Measurements from ENCODE around the gene GALR2.
"Not testable (repeated sequence)": the region's sequence is repeated elsewhere in the genome, so short reads cannot be mapped to it uniquely, and the experiment has no call there.

Gene GALR2, protein sequence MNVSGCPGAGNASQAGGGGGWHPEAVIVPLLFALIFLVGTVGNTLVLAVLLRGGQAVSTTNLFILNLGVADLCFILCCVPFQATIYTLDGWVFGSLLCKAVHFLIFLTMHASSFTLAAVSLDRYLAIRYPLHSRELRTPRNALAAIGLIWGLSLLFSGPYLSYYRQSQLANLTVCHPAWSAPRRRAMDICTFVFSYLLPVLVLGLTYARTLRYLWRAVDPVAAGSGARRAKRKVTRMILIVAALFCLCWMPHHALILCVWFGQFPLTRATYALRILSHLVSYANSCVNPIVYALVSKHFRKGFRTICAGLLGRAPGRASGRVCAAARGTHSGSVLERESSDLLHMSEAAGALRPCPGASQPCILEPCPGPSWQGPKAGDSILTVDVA

GRCh38 chr17:76074390-76075363 is at the start of gene GALR2:
TSS of gene GALR2 (plus strand) at chr17:76074781. CDS start at chr17:76074884, 103 bp downstream.
- DNase-seq (ENCODE audit: low read depth) = no peak

DNA sequence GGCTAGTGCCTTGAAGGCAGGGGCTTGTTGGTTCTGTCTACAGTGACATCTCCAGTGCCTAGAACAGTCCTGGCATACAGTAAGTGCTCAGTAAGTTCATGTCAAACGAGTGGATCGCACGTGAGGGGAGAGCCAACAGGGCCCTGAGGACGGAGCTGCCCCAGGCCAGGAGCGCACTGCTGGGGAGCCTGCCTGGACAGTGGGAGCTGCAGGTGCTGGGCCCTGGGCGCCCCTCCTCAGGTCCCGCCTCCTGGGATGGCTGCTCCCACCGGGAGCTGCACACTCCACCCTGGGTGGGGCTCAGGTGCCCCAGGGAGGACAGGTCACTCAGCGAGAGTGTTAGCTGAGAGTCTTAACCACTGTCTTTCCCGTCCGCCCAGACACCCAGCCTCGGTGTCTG is 49.3 kb upstream of the GALR2 start:
- DNase-seq (ENCODE audit: low read depth) = no peak

- no peak for DNase-seq (ENCODE audit: low read depth)
These were observed 47.8 kb upstream of the GALR2 start for GRCh38 chr17:76026714-76027158.

GRCh38 chr17:76027159-76027839 is 47.3 kb upstream of the GALR2 start, which contains the start of gene EVPL:
TSS of gene EVPL (minus strand) at chr17:76027306. CDS start at chr17:76027198, 108 bp downstream.
- DNase-seq (ENCODE audit: low read depth) = no peak

DNA sequence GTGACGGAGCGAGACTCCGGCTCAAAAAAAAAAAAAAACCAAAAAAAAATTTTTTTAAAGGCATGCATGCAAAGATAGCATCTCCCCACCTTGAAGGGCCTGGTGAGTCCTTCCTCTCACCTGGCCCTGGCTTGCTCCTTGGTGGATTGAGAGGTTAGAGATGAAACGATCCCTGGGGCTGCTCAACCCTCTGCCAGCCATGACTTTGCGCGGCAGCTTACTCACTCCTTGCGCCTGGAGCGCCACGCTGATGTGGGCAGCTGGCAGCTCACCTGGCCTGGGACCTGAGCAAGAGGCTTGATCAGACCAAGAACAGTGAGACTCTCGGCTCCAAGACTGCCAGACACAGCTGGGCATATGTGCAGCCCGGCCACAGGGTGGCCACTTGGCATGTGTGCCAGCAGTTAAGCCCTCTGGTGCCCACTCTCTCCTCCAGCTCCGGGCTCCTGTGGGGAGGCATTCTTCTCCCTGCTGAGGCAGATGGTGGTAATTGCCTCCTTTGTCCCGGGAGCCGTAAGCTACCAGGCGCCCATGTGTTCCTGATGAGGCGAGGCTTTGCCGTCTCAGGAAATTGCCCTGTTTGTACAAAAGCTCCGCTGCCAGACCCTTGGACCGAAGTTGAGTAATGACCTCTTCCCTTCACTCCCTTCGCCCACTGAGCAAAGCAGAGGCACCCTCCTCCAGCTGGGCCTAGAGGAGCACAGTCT is 42.4 kb upstream of the GALR2 start:
- no peak for DNase-seq (ENCODE audit: low read depth)

GRCh38 chr17:76032780-76033108 is 41.8 kb upstream of the GALR2 start:
- no peak for DNase-seq (ENCODE audit: low read depth)

DNA sequence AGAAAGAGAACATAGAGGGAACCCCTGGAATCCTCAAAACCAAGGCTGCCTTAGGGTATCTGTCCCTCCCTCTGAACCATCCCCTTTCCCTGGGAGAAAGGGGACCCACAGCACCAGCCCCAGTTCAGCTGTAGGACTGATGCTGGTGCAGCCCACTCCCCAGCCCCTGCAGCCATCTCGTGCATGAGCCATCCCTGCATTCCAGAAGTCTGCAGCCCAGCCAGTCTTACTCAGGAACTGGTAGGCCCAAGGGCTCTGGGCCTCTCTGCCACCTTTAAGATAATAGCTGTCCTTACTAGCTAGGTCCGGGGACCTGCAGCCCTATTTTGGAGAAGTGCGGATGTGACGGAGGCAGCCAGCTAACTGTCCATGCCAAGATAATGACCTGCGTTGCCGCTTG is 41.4 kb upstream of the GALR2 start:
- no peak for DNase-seq (ENCODE audit: low read depth)

DNA sequence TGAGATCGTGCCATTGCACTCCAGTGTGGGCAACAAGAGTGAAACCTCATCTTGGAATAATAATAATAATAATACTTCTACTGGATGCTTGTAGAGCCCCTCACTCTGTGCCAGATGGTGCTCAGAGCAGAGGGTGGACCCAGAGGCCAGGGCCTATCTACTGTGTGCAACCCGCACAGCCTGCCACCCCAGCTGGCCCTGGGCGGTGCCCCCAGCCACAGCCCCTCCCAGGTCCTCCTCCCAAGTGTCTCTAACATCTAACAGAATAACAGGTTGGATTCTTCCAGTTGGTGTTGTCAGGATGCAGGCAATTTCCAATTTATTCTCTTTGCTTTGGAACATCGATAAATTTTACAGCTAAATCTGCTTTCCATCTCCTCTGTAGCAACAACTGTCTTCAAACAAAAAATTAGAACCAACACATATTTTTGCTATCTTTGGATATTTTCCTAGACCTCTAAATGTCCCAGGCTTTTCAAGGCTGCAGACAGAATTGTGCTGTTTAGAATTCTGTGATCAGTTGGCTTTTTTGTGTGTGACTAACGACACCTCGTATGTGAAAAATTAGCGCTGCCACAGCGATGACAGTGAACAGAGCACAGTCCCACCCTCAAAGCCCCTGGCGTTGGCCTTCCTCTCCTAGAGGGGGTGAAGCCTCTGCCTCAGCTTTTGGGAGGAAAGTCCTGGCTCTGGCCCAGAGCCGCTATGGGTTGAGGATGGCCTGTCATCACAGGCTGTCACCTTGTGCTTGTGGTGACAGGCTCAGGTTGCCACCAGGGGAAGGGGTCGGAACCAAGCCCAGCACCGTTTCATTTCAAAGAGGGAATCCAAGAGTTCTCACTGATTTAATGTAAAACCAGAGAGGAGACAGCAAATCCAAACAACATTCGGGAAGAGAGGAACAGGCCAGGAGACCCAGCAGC is 39.9 kb upstream of the GALR2 start:
- no peak for DNase-seq (ENCODE audit: low read depth)

DNA sequence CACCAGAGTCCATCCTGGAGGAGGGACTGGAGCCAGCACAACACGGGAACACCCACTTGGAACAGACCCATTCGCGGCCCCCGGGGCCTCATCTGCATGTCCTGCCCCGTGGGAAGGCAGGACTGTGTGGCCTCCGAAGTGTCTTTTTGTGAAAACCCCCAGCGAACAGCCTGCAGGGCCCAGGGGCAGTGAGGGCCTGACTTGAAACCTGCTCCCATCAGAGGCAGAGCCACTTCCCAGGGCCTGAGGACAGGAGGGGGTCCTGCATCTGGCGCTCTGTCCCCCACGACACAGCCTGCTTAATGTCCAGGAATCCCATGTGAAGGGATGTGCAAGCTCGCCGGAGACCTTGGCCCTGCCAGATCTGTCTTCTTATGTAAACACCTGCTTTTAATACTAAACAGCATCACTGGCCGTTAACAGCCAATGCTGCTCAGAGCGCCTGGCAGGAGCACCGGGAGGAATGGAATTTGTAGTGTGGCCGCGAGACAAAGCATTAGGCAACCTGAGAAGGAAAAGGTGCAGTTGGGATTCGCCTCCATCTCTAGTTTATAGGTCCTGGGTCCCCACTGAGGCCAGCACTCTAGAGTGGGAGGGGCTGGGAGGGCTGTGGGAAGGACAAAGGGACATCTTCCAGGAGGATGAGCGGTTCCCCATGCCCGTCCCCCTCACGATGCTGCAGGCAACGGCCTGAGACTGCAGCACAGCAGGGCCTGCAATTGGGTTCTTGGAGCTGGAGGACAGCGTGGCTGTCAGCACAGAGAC is 37.9 kb upstream of the GALR2 start:
- no peak for DNase-seq (ENCODE audit: low read depth)

DNA sequence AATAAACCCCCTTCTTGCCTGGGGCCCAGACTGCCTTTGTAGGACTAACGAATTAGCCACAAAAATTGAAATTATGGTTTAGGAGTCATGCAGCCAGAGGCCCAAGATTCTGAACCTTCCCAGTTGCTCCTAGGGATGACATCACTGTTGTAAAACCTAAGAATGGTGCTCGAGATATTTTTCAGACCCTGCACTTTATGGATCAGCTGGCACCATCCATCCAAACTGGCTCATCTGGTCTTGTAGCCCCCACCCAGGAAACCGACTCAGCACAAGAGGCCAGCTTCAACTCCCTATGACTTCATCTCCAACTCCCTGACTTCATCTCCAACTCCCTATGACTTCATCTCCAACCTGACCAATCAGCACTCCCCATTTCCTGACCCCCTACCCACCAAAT is 36.5 kb upstream of the GALR2 start:
- DNase-seq (ENCODE audit: low read depth) = peak; percentile 50

DNA sequence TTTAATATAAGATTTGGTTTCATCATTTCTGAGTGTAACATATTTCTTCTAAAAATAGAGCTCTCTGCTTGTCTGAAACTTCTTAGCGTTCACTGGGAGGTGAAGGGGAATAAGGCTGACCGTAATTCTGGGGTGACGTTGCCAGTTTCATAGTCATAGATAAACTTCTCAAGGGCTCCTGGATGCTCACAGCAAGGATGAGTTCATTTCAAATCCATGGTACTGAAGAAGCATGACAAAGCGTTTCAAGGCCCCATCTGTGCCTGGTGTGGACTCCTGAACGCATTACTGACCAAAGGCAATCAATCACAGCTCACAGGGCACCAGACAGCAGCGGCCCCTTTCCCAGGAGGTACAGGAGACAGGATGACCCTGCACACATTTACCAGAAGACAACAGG is 35.5 kb upstream of the GALR2 start:
- DNase-seq (ENCODE audit: low read depth) = no peak

DNA sequence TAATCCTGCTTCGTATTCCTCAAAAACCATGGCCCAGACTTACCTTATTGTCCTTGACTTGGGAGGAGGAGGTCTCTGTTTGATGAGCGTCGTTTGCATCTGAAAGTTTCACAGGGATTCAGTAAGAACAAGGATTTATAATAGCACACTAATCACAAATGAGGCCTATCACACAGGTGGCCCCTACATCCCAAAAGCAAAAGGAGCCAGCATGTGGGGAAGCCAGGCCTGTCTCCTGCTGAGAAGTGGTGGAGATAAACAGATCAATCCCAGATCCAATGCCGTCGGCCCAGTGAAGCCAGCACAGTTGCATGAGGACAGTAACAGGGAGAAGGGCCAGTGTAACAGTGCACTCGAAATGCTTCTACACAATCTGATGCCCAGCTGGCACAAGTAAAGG is 34.2 kb upstream of the GALR2 start:
- DNase-seq (ENCODE audit: low read depth) = no peak

- DNase-seq (ENCODE audit: low read depth) = not testable (repeated sequence)
These were observed 31.7 kb upstream of the GALR2 start for GRCh38 chr17:76042868-76043267.

- DNase-seq (ENCODE audit: low read depth) = not testable (repeated sequence)
These were observed 30.0 kb upstream of the GALR2 start for GRCh38 chr17:76044475-76045007.

DNA sequence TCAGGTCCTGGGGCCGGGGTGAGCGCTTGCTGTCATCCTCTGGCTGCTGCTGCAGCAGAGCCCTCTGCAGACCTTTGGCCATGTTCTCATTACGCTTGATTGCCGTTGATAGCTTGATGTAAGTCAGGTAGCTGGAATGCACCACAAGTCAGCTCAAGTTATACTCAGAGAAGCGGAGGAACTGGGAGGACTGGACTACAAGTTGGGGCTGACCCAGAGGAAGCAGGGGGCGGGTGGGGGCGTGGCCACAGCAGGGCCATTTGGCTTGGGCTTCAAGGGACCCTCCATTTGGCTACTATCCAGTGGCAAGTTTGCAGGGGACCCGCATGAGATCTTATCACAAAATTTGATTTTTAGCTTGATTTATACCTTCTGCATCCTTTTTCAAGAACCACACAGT is 28.5 kb upstream of the GALR2 start:
- no peak for DNase-seq (ENCODE audit: low read depth)

DNA sequence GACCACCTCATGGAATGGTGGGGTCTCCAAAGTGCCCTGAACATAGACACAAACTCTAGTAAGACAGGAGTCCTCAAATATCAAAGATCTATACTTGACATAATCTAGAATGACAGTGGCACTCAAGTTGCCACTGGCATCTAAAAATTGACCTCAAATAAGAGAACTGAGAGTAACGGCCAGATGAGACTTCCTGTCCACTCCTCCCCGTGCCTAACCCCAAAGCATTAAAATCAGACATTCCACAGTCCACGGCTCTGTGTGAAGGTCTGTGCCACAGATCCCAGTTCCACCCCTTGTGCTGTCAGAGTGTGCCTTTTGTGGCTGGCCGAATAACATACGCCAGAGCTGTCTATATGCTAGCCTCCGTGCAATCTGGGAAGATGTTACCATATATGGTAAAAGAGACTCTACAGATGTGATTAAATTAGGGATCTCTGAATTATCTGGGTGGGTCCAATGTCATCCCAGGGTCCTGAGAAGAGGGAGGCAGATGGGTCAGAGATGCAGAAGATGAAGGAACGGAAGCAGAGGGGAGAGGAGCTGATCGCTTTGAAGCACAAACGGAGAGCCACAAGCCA is 26.5 kb upstream of the GALR2 start:
- DNase-seq (ENCODE audit: low read depth) = no peak

GRCh38 chr17:76048711-76049110 is 25.9 kb upstream of the GALR2 start:
- DNase-seq (ENCODE audit: low read depth) = peak; percentile 70

DNA sequence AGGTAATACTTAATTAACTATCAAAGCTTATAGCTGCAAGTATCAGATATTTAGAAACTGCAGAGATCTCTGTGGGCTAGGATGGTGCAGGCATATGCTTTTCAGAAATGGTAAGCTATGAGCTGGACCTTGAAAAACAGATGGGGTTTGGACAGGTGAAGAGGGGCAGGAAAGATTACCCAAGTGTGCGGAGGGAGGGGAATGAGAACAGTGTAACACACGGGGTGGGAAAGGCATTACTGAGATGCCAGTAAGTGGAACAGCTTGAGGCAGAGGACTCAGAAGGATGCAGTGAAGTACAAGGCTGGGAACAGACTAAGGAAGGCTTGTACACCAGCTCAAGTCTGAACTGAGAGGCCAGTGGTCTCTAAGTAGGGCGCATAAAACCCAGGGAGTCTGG is 25.3 kb upstream of the GALR2 start:
- DNase-seq (ENCODE audit: low read depth) = no peak
